ENCODE measurements around the gene EYA2. TPM values are rescaled to one million over a fixed set of nuclear protein-coding genes. Genes with fewer than 3 reads are reported as not detected.

EYA2 gene
- polyA plus RNA-seq, 1 donor (not counting 4 experiments of a cell fraction or from before 2014, with no cell fraction given): not detected

GRCh38 chr20:47003223-47003622 is 108.6 kb downstream of the EYA2 start:
- Histone ChIP-seq H2AFZ (ENCODE audit: control insufficient read depth, low read length) (no peak overlapping the region), H3K27me3 (ENCODE audit: control insufficient read depth, extremely low read depth, insufficient read depth, low read length) (no peaks in the 10 kb centered on the region), H3K9me3 (ENCODE audit: control insufficient read depth, low read depth, low read length) (no peaks in the 10 kb centered on the region), H4K20me1 (ENCODE audit: control insufficient read depth, extremely low read depth, insufficient read depth, low read length) (no peaks in the 10 kb centered on the region), H3K9me1 (ENCODE audit: control insufficient read depth, extremely low read depth, insufficient read depth, low read length) (no peaks in the 10 kb centered on the region), H3K9ac (ENCODE audit: control insufficient read depth, extremely low read depth, insufficient read depth, low read length) (no peak overlapping the region), H3K4me3 (ENCODE audit: control insufficient read depth in 2 of 3, extremely low read depth in 1 of 3, insufficient read depth in 2 of 3, low read depth in 1 of 3, low read length in 3 of 3) (no peak overlapping the region), H3K36me3 (ENCODE audit: control insufficient read depth in 2 of 2, extremely low read depth in 1 of 2, insufficient read depth in 2 of 2, low read length in 2 of 2) (no peaks in the 10 kb centered on the region), H3K79me2 (ENCODE audit: control insufficient read depth, insufficient read depth, low read length) (no peaks in the 10 kb centered on the region), H3K4me2 (ENCODE audit: control insufficient read depth, extremely low read depth, insufficient read depth, low read depth, low read length) (no peak overlapping the region), H3K27ac (ENCODE audit: control insufficient read depth, insufficient read depth, low read length) (no peak overlapping the region), H3K4me1 (ENCODE audit: control insufficient read depth, extremely low read depth, insufficient read depth, low read length) (no peaks in the 10 kb centered on the region)
- no peak for FAIRE-seq
- DNase-seq (ENCODE audit: low read depth, low spot score): no peak
- TF ChIP-seq EZH2 (IDR thresholded peaks at IDR 0.05; ENCODE audit: low read length): no peak
- no peak for TF ChIP-seq CTCF (optimal IDR thresholded peaks at IDR 0.05 in 1 of 3, IDR thresholded peaks at IDR 0.05 in 1 of 3, conservative IDR thresholded peaks at IDR 0.05 in 1 of 3; ENCODE audit: extremely low read depth in 1 of 3, insufficient read depth in 2 of 3, low read length in 3 of 3)
- dilution Hi-C loops (cut with MboI; ENCODE audit: extremely low pct_ligation_motif_present, low sequenced_read_pairs): no loop called here

GRCh38 chr20:47004179-47004578 is 109.5 kb downstream of the EYA2 start:
- Histone ChIP-seq H2AFZ (ENCODE audit: control insufficient read depth, low read length) (no peak overlapping the region), H3K4me3 (ENCODE audit: control insufficient read depth in 2 of 3, extremely low read depth in 1 of 3, insufficient read depth in 2 of 3, low read depth in 1 of 3, low read length in 3 of 3) (no peak overlapping the region), H3K27me3 (ENCODE audit: control insufficient read depth, extremely low read depth, insufficient read depth, low read length) (no peaks in the 10 kb centered on the region), H3K9ac (ENCODE audit: control insufficient read depth, extremely low read depth, insufficient read depth, low read length) (no peak overlapping the region), H3K9me1 (ENCODE audit: control insufficient read depth, extremely low read depth, insufficient read depth, low read length) (no peaks in the 10 kb centered on the region), H3K4me2 (ENCODE audit: control insufficient read depth, extremely low read depth, insufficient read depth, low read depth, low read length) (no peak overlapping the region), H3K9me3 (ENCODE audit: control insufficient read depth, low read depth, low read length) (no peaks in the 10 kb centered on the region), H3K27ac (ENCODE audit: control insufficient read depth, insufficient read depth, low read length) (no peak overlapping the region), H3K79me2 (ENCODE audit: control insufficient read depth, insufficient read depth, low read length) (no peaks in the 10 kb centered on the region), H4K20me1 (ENCODE audit: control insufficient read depth, extremely low read depth, insufficient read depth, low read length) (no peaks in the 10 kb centered on the region), H3K4me1 (ENCODE audit: control insufficient read depth, extremely low read depth, insufficient read depth, low read length) (no peaks in the 10 kb centered on the region), H3K36me3 (ENCODE audit: control insufficient read depth in 2 of 2, extremely low read depth in 1 of 2, insufficient read depth in 2 of 2, low read length in 2 of 2) (no peaks in the 10 kb centered on the region)
- FAIRE-seq (no peak), DNase-seq (ENCODE audit: low read depth, low spot score) (no peak)
- dilution Hi-C loops (cut with MboI; ENCODE audit: extremely low pct_ligation_motif_present, low sequenced_read_pairs): no loop called here
- TF ChIP-seq CTCF (optimal IDR thresholded peaks at IDR 0.05 in 1 of 3, IDR thresholded peaks at IDR 0.05 in 1 of 3, conservative IDR thresholded peaks at IDR 0.05 in 1 of 3; ENCODE audit: extremely low read depth in 1 of 3, insufficient read depth in 2 of 3, low read length in 3 of 3) (no peak), EZH2 (IDR thresholded peaks at IDR 0.05; ENCODE audit: low read length) (no peak)
